PFSK-1 (cell line): ENCODE data around the gene ITGBL1.

Source experiments
- FOXP2 ChIP-seq: optimal IDR thresholded peaks from 2 replicates; pipeline ENCODE3; 2011; ENCODE audit warnings: borderline replicate concordance, control low read depth, inconsistent platforms; ENCODE audit not compliant: insufficient read depth; ENCODE audit errors: extremely low read length, extremely low read depth
- POLR2AphosphoS5 ChIP-seq: IDR thresholded peaks from 2 replicates; pipeline ENCODE4 v1.6.1; 2012; ENCODE audit warnings: low read depth, mild to moderate bottlenecking, control low read depth, low read length, moderate library complexity
- REST ChIP-seq, 2 experiments: IDR thresholded peaks; 2 replicates each; pipeline versions ENCODE4 v1.6.1 to v1.8.0; 2011 to 2012; ENCODE audit warnings: low read depth in 2 of 2, low read length in 2 of 2, control low read depth in 1 of 2, inconsistent platforms in 1 of 2, mild to moderate bottlenecking in 1 of 2, moderate library complexity in 1 of 2; ENCODE audit not compliant: insufficient read depth in 1 of 2
- SIN3A ChIP-seq: IDR thresholded peaks from 2 replicates; pipeline ENCODE4 v1.6.1; 2012; ENCODE audit warnings: mild to moderate bottlenecking, low read length, moderate library complexity, borderline replicate concordance; ENCODE audit not compliant: insufficient read depth
- TAF1 ChIP-seq: IDR thresholded peaks from 2 replicates; pipeline ENCODE4 v1.6.1; 2012; ENCODE audit warnings: low read length, control low read depth, borderline replicate concordance; ENCODE audit not compliant: insufficient read depth

ITGBL1 gene

GRCh38 chr13:101412076-101412475, 40.4 kb upstream of the ITGBL1 start:
- TF ChIP-seq TAF1 (no peak), SIN3A (no peak), POLR2AphosphoS5 (no peak), REST (IDR thresholded peaks at IDR 0.05; ENCODE audit: insufficient read depth in 1 of 2, low read depth in 2 of 2, low read length in 2 of 2) (no peak), FOXP2 (no peak)

GRCh38 chr13:101415358-101416174, 36.9 kb upstream of the ITGBL1 start:
- TF ChIP-seq REST (IDR thresholded peaks at IDR 0.05; ENCODE audit: insufficient read depth in 1 of 2, low read depth in 2 of 2, low read length in 2 of 2) (no peak), SIN3A (no peak), TAF1 (no peak), POLR2AphosphoS5 (no peak), FOXP2 (no peak)

GRCh38 chr13:101416181-101417042, 36.1 kb upstream of the ITGBL1 start, which contains the start of gene NALCN:
NALCN (minus strand) TSS chr13:101416508; CDS start chr13:101399126, 17,382 bp downstream.
- TF ChIP-seq FOXP2: no peak
- no peak for TF ChIP-seq POLR2AphosphoS5
- no peak for TF ChIP-seq SIN3A
- no peak for TF ChIP-seq TAF1
- TF ChIP-seq REST (IDR thresholded peaks at IDR 0.05; ENCODE audit: insufficient read depth in 1 of 2, low read depth in 2 of 2, low read length in 2 of 2): no peak

GRCh38 chr13:101417043-101417406, 35.5 kb upstream of the ITGBL1 start:
- TF ChIP-seq SIN3A (no peak), REST (IDR thresholded peaks at IDR 0.05; ENCODE audit: insufficient read depth in 1 of 2, low read depth in 2 of 2, low read length in 2 of 2) (no peak), FOXP2 (no peak), POLR2AphosphoS5 (no peak), TAF1 (no peak)
